Kidney (tissue), 14 donors: Measurements from ENCODE around the gene ARID1B. TPM values are rescaled to one million over a fixed set of nuclear protein-coding genes. Genes with fewer than 3 reads are reported as not detected.

Experiments used
- DNase-seq, 5 donors: peaks; one replicate each; pipeline ENCODE4 v3.0.0-alpha.2; 2013 to 2020
- FAIRE-seq: peaks from 2 replicates; lab custom pipeline; 2012; peaks lifted over from hg19 to GRCh38; lab: Jason Lieb, UNC
- H3K27ac ChIP-seq, 2 donors: one replicate each; pipeline ENCODE4 v1.7.0; 2013; ENCODE audit warnings: low read depth in 2 of 2, low read length in 2 of 2, inconsistent platforms in 1 of 2
- H3K27me3 ChIP-seq: one replicate; pipeline ENCODE4 v1.7.1; 2013; ENCODE audit warnings: low read length, inconsistent platforms; ENCODE audit not compliant: control insufficient read depth, insufficient read depth
- H3K36me3 ChIP-seq, 3 donors: one replicate each; pipeline versions ENCODE4 v1.7.0 to v1.7.1; 2013; ENCODE audit warnings: low read length in 3 of 3, control low read depth in 1 of 3, inconsistent platforms in 1 of 3; ENCODE audit not compliant: insufficient read depth in 3 of 3, control insufficient read depth in 2 of 3
- H3K4me1 ChIP-seq, 3 donors: one replicate each; pipeline versions ENCODE4 v1.7.0 to v1.7.1; 2013; ENCODE audit warnings: low read length in 3 of 3, inconsistent platforms in 1 of 3, low read depth in 1 of 3; ENCODE audit not compliant: control insufficient read depth in 2 of 3, insufficient read depth in 2 of 3
- H3K4me3 ChIP-seq, 3 donors: one replicate each; pipeline versions ENCODE4 v1.7.0 to v1.8.1; 2013; ENCODE audit warnings: low read length in 3 of 3, control low read depth in 1 of 3, inconsistent platforms in 1 of 3
- H3K9ac ChIP-seq, 3 donors: one replicate each; pipeline versions ENCODE4 v1.7.0 to v1.7.1; 2013; ENCODE audit warnings: low read length in 3 of 3, control low read depth in 1 of 3, inconsistent platforms in 1 of 3
- H3K9me3 ChIP-seq, 3 donors: one replicate each; pipeline versions ENCODE4 v1.7.0 to v1.7.1; 2013; ENCODE audit warnings: low read length in 3 of 3, control low read depth in 1 of 3, inconsistent platforms in 1 of 3; ENCODE audit not compliant: control insufficient read depth in 2 of 3, insufficient read depth in 1 of 3
- CTCF ChIP-seq: IDR thresholded peaks from 3 replicates; pipeline ENCODE4 v1.5.1; 2012; ENCODE audit warnings: mild to moderate bottlenecking, moderate library complexity, borderline replicate concordance; ENCODE audit not compliant: insufficient read depth; ENCODE audit errors: extremely low read depth
- intact Hi-C: fragments of 100-400 bp; cut with DNase I; formaldehyde crosslinking; loops from one replicate; pipeline ENCODE4 v1.11.1; 2022
- polyA plus RNA-seq: library from polyadenylated mRNA; stranded (reverse); fragments of 350-450 nt; fragmentation: Illumina TruSeq; extraction: RNeasy Lipid Tissue Mini Kit (QIAGEN cat#74804); gene quantifications from one replicate; pipeline ENCODE4 v1.2.3, GENCODE V29; 2014; ENCODE audit warnings: low read depth, low replicate concordance; ENCODE audit not compliant: insufficient read depth
- total RNA-seq: library from RNA; stranded (reverse); fragmentation: NEBNext Ultra II Directional; extraction: Animal tissue kit (Norgen Biotek cat#: 25700); gene quantifications from one replicate; pipeline ENCODE4 v1.2.1, GENCODE V29; 2021
- donor health status: control.
- donor health status: control.
- donor health status: control.
- donor health status: control.
- donor health status: control.
- donor health status: DM: yes; HTN: yes; CAD: no.
- donor health status: Normal renal cell carcinoma (clear cell type).

ARID1B gene
- total and polyA plus RNA-seq, 2 donors from 2014 or later = 16.4 to 110 TPM

- Histone ChIP-seq H3K36me3 (no peaks in the 10 kb centered on the region), H3K9ac (no peak overlapping the region), H3K4me1 (peaks cover 0 to 10% (median 3%) of the 10 kb centered on the region in 3 donors), H3K27ac (no peak overlapping the region), H3K9me3 (peaks cover 0 to 7% (median 0%) of the 10 kb centered on the region in 3 donors), H3K27me3 (no peaks in the 10 kb centered on the region), H3K4me3 (no peak overlapping the region)
- FAIRE-seq = no peak
- intact Hi-C loops = no loop called here
- no peak for DNase-seq
- TF ChIP-seq CTCF = no peak
Observed at GRCh38 chr6:157056275-157056674, 279.1 kb downstream of the ARID1B start.

- Histone ChIP-seq H3K27me3 (no peaks in the 10 kb centered on the region), H3K4me3 (no peak overlapping the region), H3K9me3 (peaks cover 0 to 7% (median 0%) of the 10 kb centered on the region in 3 donors), H3K27ac (no peak overlapping the region), H3K9ac (no peak overlapping the region), H3K36me3 (no peaks in the 10 kb centered on the region), H3K4me1 (peaks cover 0 to 10% (median 3%) of the 10 kb centered on the region in 3 donors)
- intact Hi-C loops = no loop called here
- FAIRE-seq = no peak
- no peak for DNase-seq
- no peak for TF ChIP-seq CTCF
Observed at GRCh38 chr6:157058574-157058973, 281.4 kb downstream of the ARID1B start.

GRCh38 chr6:157059781-157060180 lies 282.6 kb downstream of the ARID1B start:
- no peak overlapping the region for H3K9ac ChIP-seq
- H3K36me3 ChIP-seq = no peaks in the 10 kb centered on the region
- peak overlapping the region in 1 of 2 donors; percentile 44 for H3K27ac ChIP-seq
- DNase-seq = peak in 2 of 5 donors; percentile 47 to 57
- H3K4me3 ChIP-seq = no peak overlapping the region
- TF ChIP-seq CTCF = no peak
- no peaks in the 10 kb centered on the region for H3K27me3 ChIP-seq
- H3K4me1 ChIP-seq = peaks cover 0 to 10% (median 3%) of the 10 kb centered on the region in 3 donors
- peaks cover 0 to 7% (median 0%) of the 10 kb centered on the region in 3 donors for H3K9me3 ChIP-seq
- intact Hi-C loops = no loop called here
- FAIRE-seq = peak; percentile 53
